Measurements from ENCODE around the gene MAP7. TPM values are rescaled to one million over a fixed set of nuclear protein-coding genes. Genes with fewer than 3 reads are reported as not detected.

MAP7 gene
- total RNA-seq, 4 donors from 2014 or later = 40.6 to 61.3 (median 46.6) TPM

GRCh38 chr6:136546331-136546730 is 3.9 kb downstream of the MAP7 start:
- 59% methylated on average over 1 of the region's 1 CpG; no CpG with 5 or more reads in 1 of the 2 donors for WGBS, 2 donors (ENCODE audit: low coverage in 1 of 2)
- H3K36me3 ChIP-seq = no peaks in the 10 kb centered on the region

GRCh38 chr6:136544326-136544725 is 5.9 kb downstream of the MAP7 start:
- no peaks in the 10 kb centered on the region for H3K36me3 ChIP-seq
- no peaks in the 10 kb centered on the region for H3K9me3 ChIP-seq
- no peak overlapping the region for H3K27ac ChIP-seq
- 29 to 41% methylated on average over 1 of the region's 1 CpG for WGBS, 2 donors (ENCODE audit: low coverage in 1 of 2)
- in situ Hi-C loops (cut with MboI; ENCODE audit: low pct_ligation_motif_present in 1 of 4, low pct_unique_long_range_greater_than_20kb in 1 of 4, low sequenced_read_pairs in 3 of 4) (loop anchor here in 2 of 4 donors (10.0 to 25.0 kb wide), 2 partner anchors 157 to 160 kb away; no protein-coding TSS in a partner anchor), intact Hi-C loops (cut with DNase I; ENCODE audit: low total_unique reads) (no loop called here)
- no peak for DNase-seq
- no peak for TF ChIP-seq CTCF (IDR thresholded peaks at IDR 0.05)
- no peak for TF ChIP-seq POLR2A (IDR thresholded peaks at IDR 0.05)
- no peak for TF ChIP-seq POLR2AphosphoS5 (IDR thresholded peaks at IDR 0.05)
- no peak for TF ChIP-seq EP300 (IDR thresholded peaks at IDR 0.05; ENCODE audit: low read depth)
- peaks cover 0 to 23% (median 1%) of the 10 kb centered on the region in 4 donors for H3K4me1 ChIP-seq
- no peaks in the 10 kb centered on the region for H3K27me3 ChIP-seq
- H3K4me3 ChIP-seq = no peak overlapping the region

More at GRCh38 chr6:136546331-136546730, 3.9 kb downstream of the MAP7 start:
- Histone ChIP-seq H3K27me3 (peaks cover 2% of the 10 kb centered on the region), H3K27ac (no peak overlapping the region), H3K4me3 (no peak overlapping the region), H3K9me3 (no peaks in the 10 kb centered on the region), H3K4me1 (peaks cover 0 to 33% (median 4%) of the 10 kb centered on the region in 4 donors)
- no peak for TF ChIP-seq POLR2AphosphoS5 (IDR thresholded peaks at IDR 0.05)
- TF ChIP-seq CTCF (IDR thresholded peaks at IDR 0.05) = no peak
- TF ChIP-seq EP300 (IDR thresholded peaks at IDR 0.05; ENCODE audit: low read depth) = no peak
- TF ChIP-seq POLR2A (IDR thresholded peaks at IDR 0.05) = no peak
- intact Hi-C loops (cut with DNase I; ENCODE audit: low total_unique reads) (no loop called here), in situ Hi-C loops (cut with MboI; ENCODE audit: low pct_ligation_motif_present in 1 of 4, low pct_unique_long_range_greater_than_20kb in 1 of 4, low sequenced_read_pairs in 3 of 4) (loop anchor here in 2 of 4 donors (10.0 to 25.0 kb wide), 2 partner anchors 159 to 162 kb away; no protein-coding TSS in a partner anchor)
- DNase-seq = no peak

- no peak overlapping the region for H3K27ac ChIP-seq
- in situ Hi-C loops (cut with MboI; ENCODE audit: low pct_ligation_motif_present in 1 of 4, low pct_unique_long_range_greater_than_20kb in 1 of 4, low sequenced_read_pairs in 3 of 4) = loop anchor here in 2 of 4 donors (10.0 to 25.0 kb wide), 2 partner anchors 154 to 157 kb away; no protein-coding TSS in a partner anchor
- no peak for DNase-seq
- no peaks in the 10 kb centered on the region for H3K36me3 ChIP-seq
- WGBS, 2 donors (ENCODE audit: low coverage in 1 of 2) = 66% methylated on average over 2 of the region's 2 CpGs; no CpG with 5 or more reads in 1 of the 2 donors
- H3K9me3 ChIP-seq = no peaks in the 10 kb centered on the region
- intact Hi-C loops (cut with DNase I; ENCODE audit: low total_unique reads) = no loop called here
- TF ChIP-seq CTCF (IDR thresholded peaks at IDR 0.05) (no peak), EP300 (IDR thresholded peaks at IDR 0.05; ENCODE audit: low read depth) (no peak), POLR2A (IDR thresholded peaks at IDR 0.05) (no peak), POLR2AphosphoS5 (IDR thresholded peaks at IDR 0.05) (no peak)
- H3K4me3 ChIP-seq = no peak overlapping the region
- H3K4me1 ChIP-seq = peaks cover 0 to 9% (median 0%) of the 10 kb centered on the region in 4 donors
- no peaks in the 10 kb centered on the region for H3K27me3 ChIP-seq
These were observed 8.8 kb downstream of the MAP7 start for GRCh38 chr6:136541395-136541794.

GRCh38 chr6:136539967-136540652 is 10.1 kb downstream of the MAP7 start:
- 69 to 87% methylated on average over 6 of the region's 6 CpGs for WGBS, 2 donors (ENCODE audit: low coverage in 1 of 2)
- Histone ChIP-seq H3K27ac (no peak overlapping the region), H3K36me3 (no peaks in the 10 kb centered on the region), H3K4me1 (peaks cover 0 to 3% (median 0%) of the 10 kb centered on the region in 4 donors), H3K27me3 (no peaks in the 10 kb centered on the region), H3K4me3 (no peak overlapping the region), H3K9me3 (no peaks in the 10 kb centered on the region)
- intact Hi-C loops (cut with DNase I; ENCODE audit: low total_unique reads) = no loop called here
- TF ChIP-seq POLR2A (IDR thresholded peaks at IDR 0.05) (no peak), EP300 (IDR thresholded peaks at IDR 0.05; ENCODE audit: low read depth) (no peak), CTCF (IDR thresholded peaks at IDR 0.05) (no peak), POLR2AphosphoS5 (IDR thresholded peaks at IDR 0.05) (no peak)
- DNase-seq = no peak
- in situ Hi-C loops (cut with MboI; ENCODE audit: low pct_ligation_motif_present in 1 of 4, low pct_unique_long_range_greater_than_20kb in 1 of 4, low sequenced_read_pairs in 3 of 4) = loop anchor here in 2 of 4 donors (10.0 to 25.0 kb wide), 2 partner anchors 153 to 155 kb away; no protein-coding TSS in a partner anchor

Measured in transverse colon (tissue), 4 donors.